Fibroblast of lung (primary cell): ENCODE results near the gene SI.

Experiments used
- EZH2 ChIP-seq: IDR thresholded peaks from 2 replicates; pipeline ENCODE4 v1.5.1; 2012; ENCODE audit warnings: low read length, control low read depth, mild to moderate bottlenecking; ENCODE audit errors: missing control alignments
- TF ChIP-seq, protein P1 (sequence below), 2 donors: IDR thresholded peaks in 1 of 2; conservative IDR thresholded peaks in 1 of 2; 1 replicate in 1 of 2; 2 replicates in 1 of 2; pipeline ENCODE4 v1.5.1; 2011 to 2012; ENCODE audit warnings: low read length in 2 of 2, control low read depth in 1 of 2, inconsistent platforms in 1 of 2, low read depth in 1 of 2, mild to moderate bottlenecking in 1 of 2

DNA sequence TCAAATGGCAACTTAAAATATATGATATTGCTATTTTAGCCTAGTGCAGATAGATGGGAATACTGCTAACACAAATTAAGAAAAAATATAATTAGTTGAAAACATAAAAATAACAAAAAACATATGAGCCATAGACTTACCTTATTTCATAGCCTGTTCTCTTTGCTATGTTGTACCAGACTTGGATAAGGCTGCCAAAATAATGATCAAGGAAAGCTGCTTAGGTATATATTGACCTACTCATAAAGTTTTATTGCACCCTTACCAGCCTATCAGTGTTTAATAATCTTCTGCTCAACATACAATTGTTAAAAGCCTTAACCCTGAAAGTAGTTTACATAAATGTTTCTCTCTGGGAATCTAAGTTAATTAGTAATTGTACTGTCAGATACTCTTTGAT lies at the start of gene SI:
- TF ChIP-seq, protein P1, sequence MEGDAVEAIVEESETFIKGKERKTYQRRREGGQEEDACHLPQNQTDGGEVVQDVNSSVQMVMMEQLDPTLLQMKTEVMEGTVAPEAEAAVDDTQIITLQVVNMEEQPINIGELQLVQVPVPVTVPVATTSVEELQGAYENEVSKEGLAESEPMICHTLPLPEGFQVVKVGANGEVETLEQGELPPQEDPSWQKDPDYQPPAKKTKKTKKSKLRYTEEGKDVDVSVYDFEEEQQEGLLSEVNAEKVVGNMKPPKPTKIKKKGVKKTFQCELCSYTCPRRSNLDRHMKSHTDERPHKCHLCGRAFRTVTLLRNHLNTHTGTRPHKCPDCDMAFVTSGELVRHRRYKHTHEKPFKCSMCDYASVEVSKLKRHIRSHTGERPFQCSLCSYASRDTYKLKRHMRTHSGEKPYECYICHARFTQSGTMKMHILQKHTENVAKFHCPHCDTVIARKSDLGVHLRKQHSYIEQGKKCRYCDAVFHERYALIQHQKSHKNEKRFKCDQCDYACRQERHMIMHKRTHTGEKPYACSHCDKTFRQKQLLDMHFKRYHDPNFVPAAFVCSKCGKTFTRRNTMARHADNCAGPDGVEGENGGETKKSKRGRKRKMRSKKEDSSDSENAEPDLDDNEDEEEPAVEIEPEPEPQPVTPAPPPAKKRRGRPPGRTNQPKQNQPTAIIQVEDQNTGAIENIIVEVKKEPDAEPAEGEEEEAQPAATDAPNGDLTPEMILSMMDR (conservative IDR thresholded peaks at IDR 0.05 in 1 of 2, IDR thresholded peaks at IDR 0.05 in 1 of 2; ENCODE audit: low read depth in 1 of 2, low read length in 2 of 2), result no peak
- no peak for TF ChIP-seq EZH2
